HG02938 (cell line): ENCODE results near the gene AADACL4.

Experiments used
- ATAC-seq: cut with Tn5 transposase; IDR thresholded peaks from one replicate; pipeline ENCODE4 v1.9.1; 2021; ENCODE audit warnings: mild to moderate bottlenecking, moderate library complexity; ENCODE audit not compliant: unreplicated experiment

The AADACL4 gene

DNA sequence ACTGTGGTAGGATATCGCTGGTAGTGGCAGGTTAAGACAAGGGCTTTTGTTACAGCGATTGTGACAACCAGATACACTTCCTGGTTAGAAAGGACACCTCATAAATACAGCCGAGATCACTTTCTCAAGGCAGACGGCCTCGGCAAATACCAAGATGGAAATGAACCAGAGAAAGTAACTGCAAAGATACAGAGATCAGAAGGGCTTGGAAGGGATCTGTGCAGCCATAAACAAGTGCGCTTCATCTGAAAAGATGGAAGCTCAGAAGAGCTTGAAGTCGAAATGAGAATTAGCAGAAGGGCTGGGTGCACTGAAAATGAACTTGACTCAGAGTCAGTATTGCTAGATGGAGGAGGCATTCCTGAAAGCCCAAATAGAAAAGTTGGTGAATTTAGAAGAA lies 32.9 kb upstream of the AADACL4 start:
- no peak for ATAC-seq

DNA sequence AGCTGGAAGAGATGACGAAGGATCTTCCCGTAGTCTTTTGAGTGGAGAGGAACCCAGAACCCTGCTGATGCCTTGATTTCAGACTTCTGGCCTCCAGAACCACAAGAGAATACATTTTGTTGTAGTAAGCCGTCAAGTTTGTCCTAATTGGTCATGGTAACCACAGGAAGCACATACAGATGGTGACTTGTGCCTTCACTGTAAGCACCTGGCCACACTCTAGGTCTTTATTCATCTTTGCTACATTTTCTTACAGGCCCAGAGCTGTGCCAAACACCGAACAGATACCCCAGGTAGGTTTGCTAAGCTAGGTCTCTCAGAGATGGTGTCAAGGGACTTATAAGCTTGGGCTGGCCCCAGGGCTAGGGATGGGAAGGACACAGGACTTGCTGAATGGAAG lies 30.7 kb upstream of the AADACL4 start:
- ATAC-seq: no peak

DNA sequence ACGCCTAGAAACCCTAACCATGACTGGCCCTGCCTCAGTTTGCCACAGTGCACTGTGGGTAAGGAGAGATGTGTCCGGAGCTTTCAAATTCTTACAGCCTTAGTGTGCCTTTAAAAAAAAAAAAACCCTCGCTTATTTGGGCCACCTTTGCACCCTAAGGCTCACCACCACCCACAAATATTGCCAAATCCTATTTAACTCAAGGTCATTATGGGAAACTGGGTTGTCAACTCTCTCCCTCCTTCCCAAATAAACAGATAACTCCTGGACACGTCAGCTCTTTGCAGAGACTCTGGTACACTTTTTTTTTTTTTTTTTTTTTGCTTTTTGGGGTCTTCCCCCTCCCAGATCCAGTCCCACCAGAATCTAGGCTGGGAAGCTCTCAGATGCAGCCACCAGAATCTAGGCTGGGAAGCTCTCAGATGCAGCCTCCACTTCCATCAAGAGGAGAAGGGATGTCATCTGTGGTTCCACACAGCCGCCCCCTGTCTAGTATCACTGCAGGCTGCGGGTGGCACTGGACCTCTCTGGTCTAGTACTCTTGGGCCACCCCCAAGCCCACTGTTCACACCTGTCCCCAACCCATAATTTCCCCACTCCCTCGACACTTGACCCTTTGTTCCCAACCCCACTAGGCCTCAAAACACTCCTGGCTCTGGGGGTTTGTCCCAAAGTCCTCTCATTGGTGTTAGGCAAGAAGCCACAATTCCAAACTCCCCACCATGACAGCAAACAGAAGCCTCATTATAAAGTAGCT lies 29.3 kb upstream of the AADACL4 start:
- no peak for ATAC-seq

DNA sequence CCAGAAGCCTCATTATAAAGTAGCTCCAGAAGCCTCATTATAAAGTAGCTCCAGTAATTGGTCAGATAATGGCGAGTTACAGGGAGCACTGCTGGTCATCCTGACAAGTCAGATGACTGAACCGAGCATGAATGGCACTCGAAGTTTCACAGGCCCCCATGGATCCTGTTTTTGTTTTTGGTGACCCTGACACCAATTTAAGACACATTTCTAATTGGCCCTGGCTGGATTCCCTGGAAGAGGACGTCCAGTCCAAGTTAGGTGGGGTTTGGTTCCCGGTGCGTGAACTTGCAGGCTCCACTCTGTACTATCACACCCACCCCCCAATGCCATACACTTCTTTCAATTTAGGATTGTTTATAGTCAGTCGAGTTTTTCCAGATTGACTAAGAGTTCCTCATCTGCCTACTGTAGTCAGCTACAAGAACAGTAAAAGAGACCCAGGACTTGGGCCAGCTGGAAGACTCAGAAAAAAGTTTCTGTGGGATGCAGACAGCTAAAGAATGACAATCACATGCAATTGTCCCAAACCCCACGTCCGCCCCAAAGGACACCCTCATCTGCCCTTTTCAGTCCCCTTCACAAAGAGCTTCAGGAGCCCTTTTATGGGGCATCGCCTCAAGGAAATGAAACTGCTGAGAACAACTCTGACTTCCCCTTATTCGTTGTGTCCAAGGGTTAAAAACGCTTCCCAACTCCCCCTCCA lies 28.6 kb upstream of the AADACL4 start:
- ATAC-seq: no peak

DNA sequence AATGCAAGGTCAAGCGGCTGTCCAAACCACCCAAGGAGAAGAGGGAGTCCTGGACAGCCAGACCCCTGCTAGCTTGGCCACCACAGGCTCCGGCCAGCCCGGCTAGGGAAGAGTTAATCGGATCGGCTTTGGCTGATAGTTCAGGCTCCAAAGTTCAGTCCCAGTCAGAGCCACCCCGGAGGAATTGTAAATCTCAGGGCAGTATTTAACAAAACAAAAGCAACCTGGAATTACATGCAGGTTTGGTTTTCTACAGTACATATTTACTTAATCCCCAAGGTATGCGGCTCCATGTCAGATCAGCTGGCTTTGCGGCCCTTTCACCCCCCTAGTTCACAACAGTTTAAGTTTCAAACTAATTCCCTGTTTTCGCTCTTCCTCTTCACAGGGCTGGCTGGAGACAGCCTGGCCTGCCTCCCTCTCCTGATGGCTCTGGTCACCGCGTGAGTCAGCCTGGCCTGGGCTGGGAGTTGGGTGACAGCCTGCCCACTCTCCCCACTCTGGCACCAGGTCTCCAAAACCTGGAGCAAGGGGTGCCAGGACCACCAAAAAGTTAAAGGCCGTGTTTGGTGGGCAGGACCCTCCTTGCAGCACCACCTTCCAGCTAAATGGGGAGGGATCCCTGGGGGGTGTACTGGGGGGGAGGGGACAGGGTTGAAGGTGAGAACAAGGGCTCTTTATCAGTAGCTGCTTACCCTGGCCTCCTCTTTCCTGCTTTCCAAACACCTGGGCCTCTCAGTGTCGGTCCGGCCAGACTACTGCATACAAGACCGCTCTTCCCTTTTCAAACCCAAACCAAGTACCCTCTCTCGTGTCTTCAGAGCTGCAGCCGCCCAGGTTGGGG lies 27.8 kb upstream of the AADACL4 start:
- no peak for ATAC-seq

DNA sequence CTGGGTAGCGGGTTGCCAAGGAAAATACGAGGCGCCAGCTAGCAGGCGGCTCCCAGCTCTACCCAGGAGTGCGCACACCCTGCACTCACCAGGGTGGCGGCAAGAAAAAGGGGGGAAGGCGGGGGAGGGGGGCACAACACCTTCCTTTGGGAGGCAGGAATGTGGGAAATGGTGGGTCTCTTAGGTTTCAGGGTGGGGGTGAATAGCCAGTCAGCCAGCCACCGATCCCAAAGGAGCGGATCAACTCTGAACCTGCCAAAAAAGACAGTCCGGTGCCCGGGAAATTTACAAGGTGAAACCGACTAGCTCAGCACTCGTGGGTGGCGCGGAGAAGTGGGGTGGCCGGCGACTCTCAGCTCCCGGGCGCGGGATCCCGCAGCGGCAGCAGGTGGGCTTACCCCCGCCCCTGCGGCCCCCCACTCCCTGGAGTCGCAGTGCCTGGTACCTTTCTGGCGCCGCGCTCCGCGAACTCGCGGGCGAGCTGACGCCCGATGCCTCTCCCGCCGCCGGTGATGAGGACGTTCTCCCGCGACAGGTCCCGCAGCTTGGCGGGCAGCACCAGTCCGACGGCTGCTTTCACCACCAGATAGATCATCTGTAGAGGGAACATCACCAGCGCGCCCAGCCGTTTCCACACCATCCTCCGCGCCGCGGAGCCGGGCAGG lies 27.0 kb upstream of the AADACL4 start:
- ATAC-seq: no peak

DNA sequence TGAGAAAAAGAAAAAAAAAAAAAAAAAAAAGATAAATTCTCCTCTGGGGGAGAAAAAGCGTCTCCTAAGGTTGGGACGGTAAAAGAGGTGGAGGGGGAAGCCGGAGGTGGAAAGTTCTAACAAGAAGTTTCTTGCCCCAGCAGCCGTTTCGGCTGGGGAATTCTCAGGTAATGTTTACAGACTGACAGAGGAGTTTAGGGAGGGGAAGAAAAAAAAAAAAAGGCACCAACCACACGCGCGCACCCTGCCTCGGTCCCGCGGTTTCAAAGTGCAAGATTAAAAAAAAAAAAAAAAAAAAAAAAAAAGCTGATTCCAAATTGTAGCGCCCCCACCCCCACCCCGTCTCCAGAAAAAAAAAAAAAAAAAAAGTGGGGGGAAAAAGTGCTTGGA lies 26.4 kb upstream of the AADACL4 start:
- no peak for ATAC-seq

DNA sequence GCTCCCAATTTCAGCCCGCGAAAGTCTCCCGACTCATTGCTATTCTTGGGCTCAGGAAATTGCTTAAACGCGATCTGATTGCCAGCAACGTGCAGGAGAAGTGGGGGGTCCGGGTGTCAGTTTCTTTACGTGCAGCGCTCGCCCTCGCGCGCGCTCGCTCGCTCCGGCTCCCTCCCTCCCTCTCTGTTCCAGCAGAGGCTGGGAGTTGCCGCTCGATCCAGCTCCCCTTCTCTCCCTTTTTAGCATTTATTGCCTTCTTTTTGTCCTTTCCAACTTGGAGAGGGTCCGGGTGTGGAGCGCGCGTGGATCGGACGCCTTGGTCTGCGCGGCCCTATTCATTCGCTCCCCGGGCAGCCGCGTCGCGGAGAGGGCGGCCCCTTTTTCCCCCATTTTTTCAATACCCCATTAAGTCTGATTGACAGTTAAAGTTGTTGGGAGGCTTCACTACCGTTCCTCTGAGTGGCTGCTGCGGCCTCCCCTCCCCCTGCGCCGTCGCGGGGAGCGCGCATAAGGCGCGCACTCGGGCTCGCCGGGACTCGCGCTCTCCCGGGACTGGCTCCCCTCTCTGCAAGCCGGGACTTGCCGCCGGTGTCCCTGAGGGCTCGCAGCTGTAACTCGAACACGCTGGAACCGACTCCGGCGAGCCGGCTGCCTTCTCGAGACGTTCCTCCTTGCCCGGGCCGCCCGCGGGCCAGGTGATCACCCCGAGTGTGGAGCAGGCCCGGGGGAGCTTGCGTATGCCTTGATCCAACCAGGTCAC lies 25.8 kb upstream of the AADACL4 start, which contains the start of gene DHRS3:
Gene DHRS3, minus strand, starts transcription at position 310 of the 760 bp plus-strand sequence. CDS start 862 bp downstream, outside the sequence.
- ATAC-seq: no peak

DNA sequence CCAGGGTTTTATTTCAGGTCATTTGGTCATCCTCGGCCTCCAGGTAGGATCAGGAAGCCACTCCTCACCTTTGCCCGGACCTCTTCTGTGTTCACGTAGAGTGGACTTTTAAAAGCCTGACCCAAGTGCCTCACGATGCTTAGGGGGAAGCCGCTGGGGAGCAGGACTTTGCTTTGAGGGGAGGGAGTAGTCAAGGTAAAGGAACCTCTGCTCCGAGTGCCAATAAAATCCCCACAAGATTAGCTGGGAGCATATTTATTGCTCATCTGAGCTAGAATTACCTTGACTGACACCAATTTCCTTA lies 25.3 kb upstream of the AADACL4 start:
- ATAC-seq: no peak

DNA sequence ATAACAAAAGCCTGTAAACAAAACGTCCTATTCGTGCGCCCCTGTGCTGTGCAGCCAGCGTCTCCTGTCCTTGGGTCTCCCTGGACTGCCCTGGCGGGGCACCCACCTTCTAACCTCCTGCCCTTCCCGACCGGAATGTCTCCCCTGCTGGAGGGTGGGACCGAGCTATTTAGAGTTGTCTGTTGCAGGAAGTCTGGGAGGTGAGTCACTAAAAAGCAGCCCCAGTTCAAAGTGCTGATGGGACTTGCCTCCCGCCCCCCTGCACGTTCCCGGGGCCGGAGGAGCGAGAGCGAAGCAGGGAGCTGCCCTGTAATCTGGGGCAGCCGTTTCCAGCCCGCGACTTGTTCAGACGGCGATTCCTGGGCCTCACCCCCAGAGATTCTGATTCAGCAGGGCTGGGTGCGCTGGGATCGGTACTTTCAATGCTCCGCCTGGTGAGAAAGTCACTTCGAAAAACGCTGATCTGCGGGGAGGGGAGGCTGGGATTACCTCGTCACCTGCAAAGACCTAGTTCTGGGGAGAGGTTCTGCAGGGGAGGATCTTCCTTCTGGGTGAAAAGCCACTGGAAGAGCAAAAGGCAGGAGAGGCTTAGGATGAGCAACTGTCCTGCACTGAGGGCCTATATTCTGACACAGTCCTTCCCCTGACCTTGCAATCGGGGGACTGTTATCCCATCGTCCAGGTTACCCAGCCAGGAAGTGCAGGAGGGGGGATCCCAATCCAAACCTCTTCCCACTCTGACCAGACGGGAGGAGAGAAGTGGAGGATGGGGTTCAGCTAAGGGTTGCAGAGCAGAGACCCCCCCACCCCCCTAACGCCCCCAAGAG lies 24.7 kb upstream of the AADACL4 start:
- ATAC-seq: no peak

DNA sequence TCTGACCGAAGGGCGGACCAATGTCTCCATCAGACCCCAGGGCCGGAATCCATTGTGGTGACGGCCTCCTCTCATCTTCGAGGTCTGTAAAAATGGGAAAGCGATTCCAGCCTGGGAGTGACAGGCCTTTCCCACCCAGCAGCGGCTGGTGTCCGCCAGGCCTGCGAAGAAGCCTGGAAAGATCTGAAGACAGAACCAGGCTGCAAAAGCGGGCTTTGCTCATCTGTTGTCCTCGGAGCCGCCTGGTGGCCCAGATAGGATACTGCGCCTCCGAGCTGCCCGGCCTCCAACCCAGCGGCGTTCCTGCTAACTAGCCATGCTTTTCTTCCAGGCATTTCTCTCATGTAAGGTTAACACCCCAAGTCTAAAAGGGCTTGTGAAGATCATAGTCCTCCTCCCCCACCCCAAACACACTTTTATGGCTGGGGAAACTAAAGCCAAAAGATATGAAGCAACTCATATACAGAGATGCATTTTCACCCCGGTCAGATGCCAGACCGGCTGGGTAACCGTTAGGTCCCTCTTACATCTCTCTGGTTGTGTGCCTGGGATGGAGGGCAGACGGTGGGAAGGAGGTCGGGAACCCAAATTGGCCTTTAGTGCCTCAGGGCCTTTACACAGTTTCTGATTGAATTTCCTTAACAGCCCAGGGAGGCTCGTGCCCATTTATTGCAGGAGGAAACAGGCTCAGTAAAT lies 23.9 kb upstream of the AADACL4 start:
- no peak for ATAC-seq

DNA sequence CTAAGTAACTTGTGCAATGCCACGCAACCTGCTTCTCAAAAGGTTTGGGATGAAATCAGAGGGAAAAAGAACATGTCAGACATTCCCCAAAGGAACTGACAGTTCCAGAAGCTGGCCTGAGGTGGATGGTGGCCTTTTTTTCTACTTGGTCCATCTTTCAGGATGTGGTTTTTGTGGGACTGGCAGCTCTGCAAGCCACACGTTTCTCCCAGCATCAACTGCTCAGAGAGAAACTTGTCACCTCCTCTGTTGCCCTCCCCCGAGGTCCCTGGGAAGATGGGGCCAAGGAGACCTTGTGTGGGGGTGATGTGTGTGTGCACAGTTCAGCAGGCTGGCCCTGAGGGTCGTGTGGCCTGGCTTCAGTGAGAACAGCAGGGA lies 23.4 kb upstream of the AADACL4 start:
- ATAC-seq: no peak

DNA sequence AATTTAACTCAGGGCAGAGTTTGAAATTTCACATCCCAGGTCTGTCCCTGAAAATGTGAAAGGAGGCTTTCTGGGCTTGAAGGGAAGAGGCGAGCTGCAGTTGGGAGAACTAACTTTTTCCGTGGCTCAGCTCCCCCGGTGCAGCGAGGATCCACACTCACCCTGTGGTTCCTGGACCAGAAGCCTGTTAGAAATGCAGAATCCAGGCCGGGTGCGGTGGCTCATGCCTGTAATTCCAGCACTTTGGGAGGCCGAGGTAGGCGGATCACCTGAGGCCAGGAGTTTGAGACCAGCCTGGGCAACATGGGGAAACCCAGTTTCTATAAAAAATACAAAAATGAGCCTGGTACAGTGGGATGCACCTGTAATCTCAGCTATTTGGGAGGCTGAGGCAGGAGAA lies 23.0 kb upstream of the AADACL4 start:
- ATAC-seq: no peak

DNA sequence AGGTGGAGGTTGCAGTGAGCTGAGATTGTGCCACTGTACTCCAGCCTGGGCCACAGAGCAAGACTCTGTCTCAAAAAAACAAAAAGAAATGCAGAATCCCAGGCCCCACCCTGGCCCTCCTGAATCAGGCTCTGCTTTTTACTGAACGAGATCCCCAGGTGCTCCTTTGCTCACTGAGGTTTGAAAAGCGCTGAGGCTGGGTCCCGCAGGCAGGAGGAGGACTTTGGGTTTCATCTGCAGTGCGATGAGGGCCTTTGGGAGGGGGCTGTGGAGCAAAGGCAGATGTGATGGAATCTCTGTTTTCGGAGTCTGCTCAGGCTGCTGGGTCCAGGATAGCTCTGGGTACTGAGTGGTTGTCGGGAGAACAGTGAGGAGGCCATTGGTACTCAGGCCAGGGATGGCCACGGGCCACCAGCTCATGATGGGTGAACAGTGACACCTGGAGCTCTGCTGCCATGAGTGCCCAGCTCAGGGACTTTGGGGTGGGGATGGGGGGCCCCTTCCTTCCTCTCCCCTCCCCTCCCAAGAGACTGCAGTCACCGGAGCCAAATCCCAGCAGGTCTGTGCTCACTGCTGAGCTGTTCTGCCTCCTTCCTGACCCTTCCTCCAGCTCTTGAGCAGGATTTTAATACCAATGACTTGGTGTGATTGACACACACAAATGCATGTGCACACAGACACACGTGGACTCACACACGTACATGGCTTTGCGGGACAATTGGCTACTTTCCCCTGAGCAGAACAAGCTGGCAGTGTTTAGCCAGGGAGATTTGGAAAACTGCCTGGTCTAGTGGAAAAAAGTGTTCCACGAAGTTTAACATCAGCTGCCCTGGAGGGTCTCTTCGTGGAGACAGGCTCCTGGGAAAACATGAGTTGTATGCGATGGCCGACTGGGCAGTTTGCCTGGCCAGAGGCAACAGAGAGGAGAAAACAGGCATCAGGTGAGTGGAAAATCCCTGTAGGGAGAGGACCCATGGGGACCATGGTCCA lies 22.2 kb upstream of the AADACL4 start:
- ATAC-seq: no peak

DNA sequence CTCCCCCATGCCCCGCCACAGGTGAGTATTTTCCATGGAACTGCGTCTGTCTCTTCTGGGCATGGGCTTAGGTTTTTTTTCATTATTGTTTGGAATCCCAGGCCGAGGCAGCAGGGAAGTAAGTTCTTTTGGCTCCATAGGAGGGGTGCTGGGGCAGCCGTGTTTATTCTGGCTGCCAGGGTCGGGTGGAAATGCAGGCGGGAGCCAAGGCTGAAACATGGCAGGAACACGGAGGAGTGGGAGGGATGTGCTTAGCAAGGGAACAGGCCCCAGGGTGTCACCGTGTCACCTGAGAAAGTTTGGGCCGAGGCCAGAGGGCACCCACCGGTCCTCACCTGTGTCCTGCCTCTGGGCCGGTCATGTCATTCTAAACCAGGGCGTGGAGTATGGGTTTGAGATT lies 21.4 kb upstream of the AADACL4 start:
- ATAC-seq: no peak

DNA sequence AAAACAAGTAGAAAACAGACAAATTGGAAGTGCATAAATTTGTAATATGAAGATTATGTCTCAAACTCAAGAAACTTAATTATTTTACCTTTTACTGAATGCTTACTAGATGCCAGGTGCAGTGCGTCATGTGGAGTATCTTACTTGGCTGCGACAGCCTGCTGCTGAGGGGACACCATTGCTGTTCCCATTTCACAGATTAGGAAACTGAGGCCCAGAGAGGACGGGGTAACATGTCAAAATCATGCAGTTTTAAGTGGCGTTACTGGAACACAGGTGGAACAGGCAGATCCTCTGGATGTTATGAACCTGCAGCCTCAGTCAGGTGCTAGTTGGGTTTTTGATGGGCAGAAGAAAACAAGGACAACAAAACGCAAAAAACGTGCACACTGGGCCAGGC lies 18.6 kb upstream of the AADACL4 start:
- ATAC-seq: no peak

DNA sequence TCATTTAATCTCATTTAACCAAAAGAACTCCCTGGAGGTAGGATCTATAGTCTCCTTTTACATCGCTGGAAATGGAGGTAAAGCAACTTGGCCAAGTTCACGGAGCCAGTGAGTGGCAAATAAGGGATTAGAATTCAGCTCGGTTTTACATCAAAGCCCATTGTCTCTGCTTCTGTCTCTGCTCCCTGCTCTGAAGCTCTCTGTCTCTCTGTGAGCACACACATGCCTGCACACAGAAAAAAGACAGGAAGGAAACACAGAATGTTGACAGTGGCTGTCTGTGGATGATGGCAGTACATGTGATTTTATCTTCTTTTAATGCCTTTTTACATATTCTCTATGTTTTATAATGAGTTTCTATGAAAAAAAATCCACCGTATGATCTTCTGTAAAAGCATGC lies 17.0 kb upstream of the AADACL4 start:
- no peak for ATAC-seq

DNA sequence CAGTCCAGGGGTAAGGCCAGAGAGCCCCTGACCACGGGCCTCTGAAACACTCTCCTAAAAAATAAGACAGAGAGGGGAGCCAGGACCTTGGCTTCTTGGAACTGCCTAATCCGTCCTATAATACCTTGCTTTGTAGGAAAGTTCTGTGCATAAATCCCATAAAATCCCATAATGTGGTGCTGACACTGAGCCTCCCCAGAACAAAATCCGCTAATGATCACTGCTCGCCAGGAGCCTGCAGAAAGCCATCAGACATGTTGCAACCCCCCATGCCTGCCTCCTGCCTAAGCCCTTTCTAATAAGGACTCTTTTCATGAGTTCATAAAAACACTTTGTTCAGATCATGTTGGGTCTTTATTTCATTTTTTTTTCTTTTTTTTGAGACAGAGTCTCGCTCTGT lies 16.6 kb upstream of the AADACL4 start:
- no peak for ATAC-seq
